HG02588 (cell line): ENCODE data around the gene DSCAM.
"Not testable (repeated sequence)": the region's sequence is repeated elsewhere in the genome, so short reads cannot be mapped to it uniquely, and the experiment has no call there.

ENCODE experiments used
- ATAC-seq: cut with Tn5 transposase; IDR thresholded peaks from one replicate; pipeline ENCODE4 v1.9.1; 2021; ENCODE audit warnings: mild to moderate bottlenecking, moderate library complexity; ENCODE audit not compliant: unreplicated experiment

The DSCAM gene

GRCh38 chr21:40194185-40194980 lies 652.6 kb downstream of the DSCAM start:
- ATAC-seq, result no peak

GRCh38 chr21:40191616-40192015 lies 655.3 kb downstream of the DSCAM start:
- no peak for ATAC-seq

GRCh38 chr21:40191196-40191595 lies 655.8 kb downstream of the DSCAM start:
- no peak for ATAC-seq

GRCh38 chr21:40187946-40188654 lies 658.9 kb downstream of the DSCAM start:
- no peak for ATAC-seq

GRCh38 chr21:40187244-40187643 lies 659.7 kb downstream of the DSCAM start:
- no peak for ATAC-seq

- no peak for ATAC-seq
Observed at GRCh38 chr21:40186045-40186444, 660.9 kb downstream of the DSCAM start.

GRCh38 chr21:40185208-40185607 lies 661.8 kb downstream of the DSCAM start:
- no peak for ATAC-seq

- ATAC-seq, result not testable (repeated sequence)
Observed at GRCh38 chr21:40182491-40182890, 664.5 kb downstream of the DSCAM start.

- no peak for ATAC-seq
Observed at GRCh38 chr21:40179166-40179565, 667.8 kb downstream of the DSCAM start.

- no peak for ATAC-seq
Observed at GRCh38 chr21:40178726-40179125, 668.2 kb downstream of the DSCAM start.

- ATAC-seq, result no peak
Observed at GRCh38 chr21:40177979-40178378, 669.0 kb downstream of the DSCAM start.

GRCh38 chr21:40176724-40177123 lies 670.2 kb downstream of the DSCAM start:
- no peak for ATAC-seq

- no peak for ATAC-seq
Observed at GRCh38 chr21:40173816-40174215, 673.1 kb downstream of the DSCAM start.

- ATAC-seq, result no peak
Observed at GRCh38 chr21:40169971-40170370, 677.0 kb downstream of the DSCAM start.

- ATAC-seq, result no peak
Observed at GRCh38 chr21:40166291-40166843, 680.6 kb downstream of the DSCAM start.

- ATAC-seq, result no peak
Observed at GRCh38 chr21:40165773-40166070, 681.2 kb downstream of the DSCAM start.

GRCh38 chr21:40164905-40165772 lies 681.8 kb downstream of the DSCAM start:
- ATAC-seq, result no peak

- ATAC-seq, result no peak
Observed at GRCh38 chr21:40162075-40162474, 684.9 kb downstream of the DSCAM start.

- ATAC-seq, result no peak
Observed at GRCh38 chr21:40160911-40161310, 686.0 kb downstream of the DSCAM start.

- no peak for ATAC-seq
Observed at GRCh38 chr21:40158366-40158765, 688.6 kb downstream of the DSCAM start.

- no peak for ATAC-seq
Observed at GRCh38 chr21:40155563-40155962, 691.4 kb downstream of the DSCAM start.
